ENCODE data around the gene SP3. TPM values are rescaled to one million over a fixed set of nuclear protein-coding genes. Genes with fewer than 3 reads are reported as not detected.

The SP3 gene
- total RNA-seq, 1 donor from 2014 or later = 210 TPM

- H3K9me3 Mint-ChIP-seq = no peaks in the 10 kb centered on the region
- TF ChIP-seq EZH2phosphoT487 (IDR thresholded peaks at IDR 0.05) = no peak
- TF ChIP-seq CTCF (IDR thresholded peaks at IDR 0.05) = no peak
- no peak for TF ChIP-seq EZH2 (IDR thresholded peaks at IDR 0.05)
- no peaks in the 10 kb centered on the region for H4K20me1 ChIP-seq (ENCODE audit: low read depth)
- H3K4me3 Mint-ChIP-seq = no peak overlapping the region
- no peaks in the 10 kb centered on the region for H3K36me3 ChIP-seq
- H3K9ac ChIP-seq = no peak overlapping the region
- H3K27ac Mint-ChIP-seq = no peak overlapping the region
- H3K4me1 ChIP-seq = no peaks in the 10 kb centered on the region
- no peaks in the 10 kb centered on the region for H3K27me3 Mint-ChIP-seq (ENCODE audit: insufficient read depth, low read depth)
- H3K4me3 ChIP-seq = no peak overlapping the region
- no peak for DNase-seq (ENCODE audit: low spot score)
- peaks cover 2% of the 10 kb centered on the region for H3K4me1 Mint-ChIP-seq
- H3K79me2 ChIP-seq (ENCODE audit: low read depth) = no peaks in the 10 kb centered on the region
- H3K27me3 ChIP-seq = no peaks in the 10 kb centered on the region
- H3K27ac ChIP-seq = no peak overlapping the region
- no peak overlapping the region for H2AFZ ChIP-seq (replicated peaks)
- H3K9me3 ChIP-seq (ENCODE audit: low read depth) = no peaks in the 10 kb centered on the region
- no peaks in the 10 kb centered on the region for H3K36me3 Mint-ChIP-seq
- H3K4me2 ChIP-seq = no peak overlapping the region
- H3F3A ChIP-seq (ENCODE audit: low read depth) = no peaks in the 10 kb centered on the region
Measured at GRCh38 chr2:173874894-173875237, 90.3 kb downstream of the SP3 start.

GRCh38 chr2:173874003-173874893 lies 90.9 kb downstream of the SP3 start:
- H3K4me3 ChIP-seq = no peak overlapping the region
- H2AFZ ChIP-seq (replicated peaks) = no peak overlapping the region
- no peak overlapping the region for H3K27ac ChIP-seq
- H3K36me3 Mint-ChIP-seq = no peaks in the 10 kb centered on the region
- H3K27me3 ChIP-seq = no peaks in the 10 kb centered on the region
- H3K27me3 Mint-ChIP-seq (ENCODE audit: insufficient read depth, low read depth) = no peaks in the 10 kb centered on the region
- no peak overlapping the region for H3K9ac ChIP-seq
- no peak overlapping the region for H3K4me2 ChIP-seq
- H4K20me1 ChIP-seq (ENCODE audit: low read depth) = no peaks in the 10 kb centered on the region
- no peaks in the 10 kb centered on the region for H3K9me3 Mint-ChIP-seq
- H3F3A ChIP-seq (ENCODE audit: low read depth) = no peaks in the 10 kb centered on the region
- H3K27ac Mint-ChIP-seq = no peak overlapping the region
- no peak for DNase-seq (ENCODE audit: low spot score)
- no peaks in the 10 kb centered on the region for H3K4me1 ChIP-seq
- no peaks in the 10 kb centered on the region for H3K9me3 ChIP-seq (ENCODE audit: low read depth)
- no peak for TF ChIP-seq EZH2 (IDR thresholded peaks at IDR 0.05)
- no peak for TF ChIP-seq EZH2phosphoT487 (IDR thresholded peaks at IDR 0.05)
- TF ChIP-seq CTCF (IDR thresholded peaks at IDR 0.05) = no peak
- H3K36me3 ChIP-seq = no peaks in the 10 kb centered on the region
- H3K4me3 Mint-ChIP-seq = no peak overlapping the region
- no peaks in the 10 kb centered on the region for H3K79me2 ChIP-seq (ENCODE audit: low read depth)
- peaks cover 2% of the 10 kb centered on the region for H3K4me1 Mint-ChIP-seq

- Histone ChIP-seq H3K9me3 (ENCODE audit: low read depth) (no peaks in the 10 kb centered on the region), H3K9ac (no peak overlapping the region), H3K4me1 (peaks cover 2% of the 10 kb centered on the region), H3K27me3 (no peaks in the 10 kb centered on the region), H3F3A (ENCODE audit: low read depth) (no peaks in the 10 kb centered on the region), H3K4me3 (no peak overlapping the region), H3K27ac (no peak overlapping the region), H3K36me3 (no peaks in the 10 kb centered on the region), H3K79me2 (ENCODE audit: low read depth) (no peaks in the 10 kb centered on the region), H3K4me2 (no peak overlapping the region), H4K20me1 (ENCODE audit: low read depth) (no peaks in the 10 kb centered on the region), H2AFZ (replicated peaks) (no peak overlapping the region)
- no peak for DNase-seq (ENCODE audit: low spot score)
- Mint-ChIP-seq H3K9me3 (no peaks in the 10 kb centered on the region), H3K36me3 (no peaks in the 10 kb centered on the region), H3K27ac (no peak overlapping the region), H3K27me3 (ENCODE audit: insufficient read depth, low read depth) (no peaks in the 10 kb centered on the region), H3K4me3 (no peak overlapping the region), H3K4me1 (peaks cover 2% of the 10 kb centered on the region)
- TF ChIP-seq CTCF (IDR thresholded peaks at IDR 0.05) = no peak
- no peak for TF ChIP-seq EZH2phosphoT487 (IDR thresholded peaks at IDR 0.05)
- no peak for TF ChIP-seq EZH2 (IDR thresholded peaks at IDR 0.05)
Measured at GRCh38 chr2:173872714-173873113, 92.5 kb downstream of the SP3 start.
